Activated CD4-positive, alpha-beta T cell treated with anti-CD3 and anti-CD28 coated beads for 36 hours (primary cell): ENCODE results near the gene SNRPB2. TPM values are rescaled to one million over a fixed set of nuclear protein-coding genes. Genes with fewer than 3 reads are reported as not detected.

Experiments used
- ATAC-seq: fragments of 200-7000 bp; cut with Tn5 transposase; one replicate; pipeline ENCODE4 v1.10.0; 2021; ENCODE audit warnings: mild to moderate bottlenecking, moderate library complexity
- CTCF ChIA-PET: fragments of 350-600 bp; sonication (Branson Sonifier 250); formaldehyde crosslinking; loops from one replicate; lab custom pipeline; 2021; ENCODE audit warnings: antibody characterized with exemption; lab: Charles Lee
- POLR2A ChIA-PET: fragments of 350-600 bp; sonication (Branson Sonifier 250); formaldehyde crosslinking; loops from one replicate; lab custom pipeline; 2021; ENCODE audit warnings: antibody characterized with exemption, inconsistent platforms; lab: Charles Lee
- DNase-seq: peaks from one replicate; pipeline ENCODE4 v3.0.0-alpha.2; 2020
- H3K27ac Mint-ChIP-seq: one replicate; pipeline ENCODE4 v1.8.0; 2021; ENCODE audit warnings: mixed read lengths
- H3K27me3 Mint-ChIP-seq: one replicate; pipeline ENCODE4 v1.8.0; 2021; ENCODE audit warnings: mixed read lengths
- H3K36me3 Mint-ChIP-seq: one replicate; pipeline ENCODE4 v1.8.0; 2021; ENCODE audit warnings: low read depth, mixed read lengths
- H3K4me1 Mint-ChIP-seq: one replicate; pipeline ENCODE4 v1.8.0; 2021; ENCODE audit warnings: mixed read lengths
- H3K4me3 Mint-ChIP-seq: one replicate; pipeline ENCODE4 v1.8.0; 2021; ENCODE audit warnings: mild to moderate bottlenecking, moderate library complexity, mixed read lengths
- H3K9me3 Mint-ChIP-seq: one replicate; pipeline ENCODE4 v1.8.0; 2021; ENCODE audit warnings: low read depth, mixed read lengths
- intact Hi-C, 2 experiments: fragments of 100-400 bp; cut with DNase I in 1 of 2; cut with micrococcal nuclease in 1 of 2; formaldehyde crosslinking; loops; one replicate each; pipeline versions ENCODE4 v1.14.2 to v1.15.1; 2022 to 2024; cut with DNase I, micrococcal nuclease
- total RNA-seq, 2 experiments: library from RNA; stranded (reverse); gene quantifications; one replicate each; pipeline ENCODE4 v1.2.3, GENCODE V29; 2021

The SNRPB2 gene
- total RNA-seq, 2 experiments from 2014 or later = 122 to 129 TPM

- Mint-ChIP-seq H3K4me1 (no peaks in the 10 kb centered on the region), H3K4me3 (no peak overlapping the region), H3K9me3 (no peaks in the 10 kb centered on the region), H3K36me3 (no peaks in the 10 kb centered on the region), H3K27me3 (peaks cover 7% of the 10 kb centered on the region), H3K27ac (no peak overlapping the region)
- CTCF ChIA-PET = interaction anchor here (0.6 kb wide), 1 partner anchor 17 kb away, joined by 3 read pairs; no protein-coding TSS in a partner anchor
- POLR2A ChIA-PET = no interaction called here
- DNase-seq = no peak
- no peak for ATAC-seq
- intact Hi-C loops = no loop called here
These were observed 29.3 kb downstream of the SNRPB2 start for GRCh38 chr20:16759181-16759563.

DNA sequence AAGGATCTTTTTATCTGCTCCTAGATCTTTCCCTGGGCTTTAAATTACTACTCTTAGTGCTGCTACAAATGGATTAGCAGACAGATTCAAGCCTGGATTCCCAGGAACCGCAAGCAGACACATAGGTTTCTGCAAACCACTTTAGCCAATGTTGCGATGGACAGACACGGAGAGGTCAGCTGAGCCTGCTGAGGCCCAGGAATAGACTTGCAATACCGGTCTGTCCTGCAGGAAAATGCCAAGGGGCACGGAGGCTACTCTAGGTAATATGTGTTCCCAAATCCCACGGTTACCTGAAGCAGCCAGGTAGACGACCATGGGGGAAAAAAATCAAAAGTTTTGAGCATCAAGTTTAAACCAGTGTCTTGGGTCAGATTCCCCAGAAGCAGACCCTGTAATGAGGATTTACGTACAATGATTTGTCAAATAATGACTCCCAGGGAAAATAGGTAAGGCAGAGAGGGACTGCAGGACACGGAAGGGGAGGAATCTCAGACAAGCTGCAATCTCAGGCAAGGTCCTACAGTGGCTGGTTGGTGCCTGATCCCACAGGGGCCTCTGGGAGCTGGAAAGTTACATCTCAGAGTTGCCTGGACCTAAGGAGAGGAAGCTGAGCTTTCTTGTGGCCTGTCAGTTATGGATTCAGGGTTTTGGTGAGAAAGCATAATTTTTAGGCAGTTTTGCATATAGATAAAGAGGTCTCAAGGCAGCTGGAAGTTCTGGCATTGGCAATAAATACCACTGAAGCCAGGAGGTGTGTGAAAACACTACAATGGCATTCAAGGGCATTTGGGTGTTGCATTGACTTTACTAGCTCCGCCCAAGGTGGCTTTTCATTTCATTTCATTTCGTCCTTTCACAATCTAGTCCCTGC is 30.8 kb downstream of the SNRPB2 start:
- ATAC-seq (no peak), DNase-seq (no peak)
- no peak overlapping the region for H3K4me3 Mint-ChIP-seq
- ChIA-PET POLR2A (no interaction called here), CTCF (interaction anchor here (0.6 to 2.7 kb wide), 16 partner anchors 9 to 257 kb away, joined by 3 to 10 read pairs (median 4); partner anchors contain the start of gene OTOR)
- no peak overlapping the region for H3K27ac Mint-ChIP-seq
- H3K27me3 Mint-ChIP-seq = peaks cover 6% of the 10 kb centered on the region
- no peaks in the 10 kb centered on the region for H3K4me1 Mint-ChIP-seq
- intact Hi-C loops = loop anchor here (1.0 kb wide), 3 partner anchors 59 to 1051 kb away; no protein-coding TSS in a partner anchor
- H3K36me3 Mint-ChIP-seq = no peaks in the 10 kb centered on the region
- no peaks in the 10 kb centered on the region for H3K9me3 Mint-ChIP-seq

- H3K27me3 Mint-ChIP-seq = peaks cover 8% of the 10 kb centered on the region
- H3K9me3 Mint-ChIP-seq = no peaks in the 10 kb centered on the region
- ChIA-PET POLR2A (no interaction called here), CTCF (interaction anchor here (0.6 to 2.7 kb wide), 20 partner anchors 10 to 1814 kb away, joined by 3 to 10 read pairs (median 4); partner anchors contain the start of gene OTOR)
- intact Hi-C loops = loop anchor here (1.0 kb wide), 3 partner anchors 60 to 1052 kb away; no protein-coding TSS in a partner anchor
- no peak overlapping the region for H3K4me3 Mint-ChIP-seq
- H3K4me1 Mint-ChIP-seq = no peaks in the 10 kb centered on the region
- no peaks in the 10 kb centered on the region for H3K36me3 Mint-ChIP-seq
- DNase-seq = peak; percentile 61
- no peak overlapping the region for H3K27ac Mint-ChIP-seq
- ATAC-seq = peak; percentile 72
These were observed 31.5 kb downstream of the SNRPB2 start for GRCh38 chr20:16761305-16761829.

GRCh38 chr20:16764560-16764959 is 34.7 kb downstream of the SNRPB2 start:
- peaks cover 14% of the 10 kb centered on the region for H3K27me3 Mint-ChIP-seq
- no peak overlapping the region for H3K27ac Mint-ChIP-seq
- ChIA-PET CTCF (interaction anchor here (0.7 kb wide), 1 partner anchor 251 kb away, joined by 3 read pairs; no protein-coding TSS in a partner anchor), POLR2A (no interaction called here)
- DNase-seq (no peak), ATAC-seq (no peak)
- H3K36me3 Mint-ChIP-seq = no peaks in the 10 kb centered on the region
- H3K4me1 Mint-ChIP-seq = no peaks in the 10 kb centered on the region
- intact Hi-C loops = no loop called here
- no peak overlapping the region for H3K4me3 Mint-ChIP-seq
- no peaks in the 10 kb centered on the region for H3K9me3 Mint-ChIP-seq

DNA sequence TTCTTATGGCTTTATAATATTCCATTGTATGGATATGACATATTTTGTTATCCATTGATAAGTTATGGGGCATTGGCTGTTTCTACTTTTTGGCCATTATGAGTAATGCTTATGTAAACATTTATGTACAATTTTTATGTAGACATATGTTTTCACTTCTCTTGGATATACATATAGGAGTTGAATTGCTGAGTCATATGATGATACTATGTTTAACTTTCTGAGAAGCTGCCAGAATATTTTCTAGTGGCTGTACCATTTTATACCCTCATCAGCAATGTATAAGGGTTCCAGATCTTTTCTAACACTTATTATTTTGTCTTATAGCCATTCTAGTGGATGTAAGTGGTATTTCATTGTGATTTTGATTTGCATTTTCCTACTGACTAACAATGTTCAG is 41.4 kb downstream of the SNRPB2 start:
- H3K4me1 Mint-ChIP-seq = no peaks in the 10 kb centered on the region
- ChIA-PET POLR2A (no interaction called here), CTCF (no interaction called here)
- H3K27ac Mint-ChIP-seq = no peak overlapping the region
- H3K36me3 Mint-ChIP-seq = no peaks in the 10 kb centered on the region
- peaks cover 16% of the 10 kb centered on the region for H3K27me3 Mint-ChIP-seq
- ATAC-seq (no peak), DNase-seq (no peak)
- peaks cover 8% of the 10 kb centered on the region for H3K9me3 Mint-ChIP-seq
- intact Hi-C loops = no loop called here
- H3K4me3 Mint-ChIP-seq = no peak overlapping the region

- ChIA-PET CTCF (interaction anchor here (0.6 to 2.5 kb wide), 3 partner anchors 15 to 26 kb away, joined by 3 to 5 read pairs (median 4); no protein-coding TSS in a partner anchor), POLR2A (no interaction called here)
- Mint-ChIP-seq H3K27me3 (peaks cover 13% of the 10 kb centered on the region), H3K4me1 (no peaks in the 10 kb centered on the region), H3K4me3 (no peak overlapping the region), H3K36me3 (no peaks in the 10 kb centered on the region), H3K27ac (no peak overlapping the region), H3K9me3 (peaks cover 8% of the 10 kb centered on the region)
- no peak for ATAC-seq
- intact Hi-C loops = no loop called here
- no peak for DNase-seq
These were observed 46.1 kb downstream of the SNRPB2 start for GRCh38 chr20:16775961-16776360.

DNA sequence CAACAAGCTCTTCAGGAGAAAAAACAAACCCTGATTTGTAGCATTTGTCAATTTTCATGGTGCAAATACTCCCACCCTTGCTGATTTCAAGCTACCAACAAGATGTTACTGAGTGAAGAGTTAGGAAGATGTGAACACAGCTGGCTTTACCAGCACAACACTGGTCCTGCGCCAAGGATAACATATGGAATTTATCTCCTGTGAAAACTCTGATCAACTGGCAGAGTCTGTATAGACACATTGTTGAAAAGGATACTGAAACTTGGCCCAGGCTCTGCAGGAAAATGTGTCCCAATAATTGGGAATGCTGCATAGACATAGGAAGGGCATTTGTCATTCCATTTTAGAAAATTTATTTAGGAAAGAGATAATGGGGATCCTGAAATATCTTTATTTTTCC is 47.3 kb downstream of the SNRPB2 start:
- ATAC-seq (no peak), DNase-seq (no peak)
- ChIA-PET CTCF (interaction anchor here (2.5 kb wide), 1 partner anchor 16 kb away, joined by 5 read pairs; no protein-coding TSS in a partner anchor), POLR2A (no interaction called here)
- peaks cover 12% of the 10 kb centered on the region for H3K27me3 Mint-ChIP-seq
- H3K27ac Mint-ChIP-seq = no peak overlapping the region
- no peak overlapping the region for H3K4me3 Mint-ChIP-seq
- no peaks in the 10 kb centered on the region for H3K36me3 Mint-ChIP-seq
- peaks cover 13% of the 10 kb centered on the region for H3K9me3 Mint-ChIP-seq
- H3K4me1 Mint-ChIP-seq = no peaks in the 10 kb centered on the region
- intact Hi-C loops = no loop called here

GRCh38 chr20:16778159-16778558 is 48.3 kb downstream of the SNRPB2 start:
- Mint-ChIP-seq H3K27ac (no peak overlapping the region), H3K4me1 (no peaks in the 10 kb centered on the region), H3K36me3 (no peaks in the 10 kb centered on the region), H3K27me3 (peaks cover 8% of the 10 kb centered on the region), H3K9me3 (peaks cover 17% of the 10 kb centered on the region), H3K4me3 (no peak overlapping the region)
- DNase-seq = no peak
- ChIA-PET POLR2A (no interaction called here), CTCF (no interaction called here)
- intact Hi-C loops = no loop called here
- ATAC-seq = no peak

DNA sequence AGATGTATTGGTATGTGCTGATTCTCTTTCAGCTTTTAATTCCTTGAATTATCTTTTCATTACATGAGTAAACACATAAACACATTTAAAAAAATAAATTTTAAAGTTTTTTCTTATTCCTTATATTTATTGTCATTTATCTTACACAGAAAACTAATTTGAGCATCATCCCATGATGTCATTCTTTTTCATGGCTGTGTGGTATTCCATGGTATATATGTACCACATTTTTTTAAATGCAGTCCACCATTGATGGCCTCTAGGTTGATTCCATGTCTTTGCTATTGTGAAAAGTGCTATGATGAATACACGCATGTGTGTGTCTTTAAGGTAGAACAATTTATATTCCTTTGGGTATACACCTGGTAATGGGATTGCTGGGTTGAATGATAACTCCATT is 51.7 kb downstream of the SNRPB2 start:
- POLR2A ChIA-PET = no interaction called here
- DNase-seq = no peak
- Mint-ChIP-seq H3K27ac (no peak overlapping the region), H3K4me1 (no peaks in the 10 kb centered on the region), H3K9me3 (peaks cover 11% of the 10 kb centered on the region), H3K27me3 (peaks cover 7% of the 10 kb centered on the region), H3K36me3 (no peaks in the 10 kb centered on the region), H3K4me3 (no peak overlapping the region)
- ATAC-seq = no peak
- intact Hi-C loops = no loop called here
- CTCF ChIA-PET = interaction anchor here (1.1 to 1.4 kb wide), 2 partner anchors 18 to 22 kb away, joined by 3 read pairs; no protein-coding TSS in a partner anchor

- CTCF ChIA-PET = no interaction called here
- DNase-seq (no peak), ATAC-seq (no peak)
- peaks cover 15% of the 10 kb centered on the region for H3K27me3 Mint-ChIP-seq
- H3K4me1 Mint-ChIP-seq = no peaks in the 10 kb centered on the region
- H3K9me3 Mint-ChIP-seq = peaks cover 11% of the 10 kb centered on the region
- H3K27ac Mint-ChIP-seq = no peak overlapping the region
- H3K4me3 Mint-ChIP-seq = no peak overlapping the region
- POLR2A ChIA-PET = no interaction called here
- intact Hi-C loops = no loop called here
- H3K36me3 Mint-ChIP-seq = no peaks in the 10 kb centered on the region
These were observed 55.4 kb downstream of the SNRPB2 start for GRCh38 chr20:16785226-16785625.
